Fibroblast of skin of left biceps (primary cell): ENCODE data around the gene CDH23.

ENCODE experiments used
- DNase-seq, 2 experiments: peaks; one replicate each; pipeline ENCODE4 v3.0.0-alpha.2; 2013; ENCODE audit warnings: low read depth in 2 of 2

Gene CDH23

GRCh38 chr10:71707240-71707789 lies 310.6 kb downstream of the CDH23 start:
- DNase-seq, result no peak

- no peak for DNase-seq
Observed at GRCh38 chr10:71708301-71708703, 311.6 kb downstream of the CDH23 start.

GRCh38 chr10:71708897-71709882 lies 312.5 kb downstream of the CDH23 start:
- DNase-seq, result no peak

GRCh38 chr10:71710519-71710918 lies 313.8 kb downstream of the CDH23 start:
- DNase-seq, result no peak

- no peak for DNase-seq
Observed at GRCh38 chr10:71711052-71711623, 314.4 kb downstream of the CDH23 start.

- no peak for DNase-seq
Observed at GRCh38 chr10:71712170-71712569, 315.4 kb downstream of the CDH23 start.

GRCh38 chr10:71712572-71713134 lies 315.9 kb downstream of the CDH23 start:
- DNase-seq, result no peak

GRCh38 chr10:71713135-71714030 lies 316.7 kb downstream of the CDH23 start:
- DNase-seq, result peak; percentile 22 to 31

- no peak for DNase-seq
Observed at GRCh38 chr10:71714031-71714410, 317.3 kb downstream of the CDH23 start.

- DNase-seq, result no peak
Observed at GRCh38 chr10:71714592-71714991, 317.9 kb downstream of the CDH23 start.

- DNase-seq, result no peak
Observed at GRCh38 chr10:71715026-71715425, 318.3 kb downstream of the CDH23 start.

GRCh38 chr10:71715860-71716259 lies 319.1 kb downstream of the CDH23 start:
- no peak for DNase-seq

- DNase-seq, result no peak
Observed at GRCh38 chr10:71716426-71716825, 319.7 kb downstream of the CDH23 start.

GRCh38 chr10:71717056-71717455 lies 320.3 kb downstream of the CDH23 start:
- no peak for DNase-seq

GRCh38 chr10:71717551-71717951 lies 320.8 kb downstream of the CDH23 start:
- DNase-seq, result no peak

- no peak for DNase-seq
Observed at GRCh38 chr10:71718165-71718698, 321.5 kb downstream of the CDH23 start.

GRCh38 chr10:71719042-71719441 lies 322.3 kb downstream of the CDH23 start:
- DNase-seq, result no peak

GRCh38 chr10:71719464-71720201 lies 322.9 kb downstream of the CDH23 start, which contains the start of gene C10orf105:
C10orf105 (minus strand) TSS chr10:71719778; CDS start chr10:71716337, 3,441 bp downstream.
- no peak for DNase-seq

- DNase-seq, result no peak
Observed at GRCh38 chr10:71720288-71720687, 323.6 kb downstream of the CDH23 start.

GRCh38 chr10:71721313-71721712 lies 324.6 kb downstream of the CDH23 start:
- DNase-seq, result no peak
